HUES64 (cell line): ENCODE data around the gene GBA3.

ENCODE experiments used
- H3K27ac ChIP-seq: 2 replicates; pipeline ENCODE4 v1.7.0; 2013; ENCODE audit warnings: low read depth, low read length, inconsistent platforms
- H3K27me3 ChIP-seq: 2 replicates; pipeline ENCODE4 v1.6.1; 2013; ENCODE audit warnings: mild to moderate bottlenecking, low read length; ENCODE audit not compliant: insufficient read depth
- H3K36me3 ChIP-seq: 2 replicates; pipeline ENCODE4 v1.6.1; 2013; ENCODE audit warnings: mild to moderate bottlenecking, low read length; ENCODE audit not compliant: insufficient read depth
- H3K4me1 ChIP-seq: 2 replicates; pipeline ENCODE4 v1.6.1; 2013; ENCODE audit warnings: mild to moderate bottlenecking, low read length, moderate library complexity; ENCODE audit not compliant: insufficient read depth
- H3K4me3 ChIP-seq: 2 replicates; pipeline ENCODE4 v1.5.1; 2013; ENCODE audit warnings: mild to moderate bottlenecking, low read length, moderate library complexity
- H3K9ac ChIP-seq: 2 replicates; pipeline ENCODE4 v1.6.1; 2013; ENCODE audit warnings: mild to moderate bottlenecking, low read depth, low read length
- H3K9me3 ChIP-seq: 2 replicates; pipeline ENCODE4 v1.6.1; 2013; ENCODE audit warnings: low read depth, low read length; ENCODE audit not compliant: insufficient read depth
- WGBS: fragments of 150-250, 120-280 bp; methylation state at CpG from one replicate; pipeline ENCODE4 v1.1.7; 2013; ENCODE audit warnings: missing lambda C conversion rate; 5-methylcytosine and 5-hydroxymethylcytosine counted together

The GBA3 gene

GRCh38 chr4:22848332-22848731 is 155.6 kb downstream of the GBA3 start:
- H3K27ac ChIP-seq, result no peak overlapping the region
- H3K9me3 ChIP-seq, result no peaks in the 10 kb centered on the region
- H3K9ac ChIP-seq, result no peak overlapping the region
- no peaks in the 10 kb centered on the region for H3K36me3 ChIP-seq
- no peaks in the 10 kb centered on the region for H3K27me3 ChIP-seq
- no CpG with 5 or more reads among the region's 1 CpG for WGBS
- no peak overlapping the region for H3K4me3 ChIP-seq
- H3K4me1 ChIP-seq, result peaks cover 5% of the 10 kb centered on the region; the same call in 1 of the 2 replicates

- Histone ChIP-seq H3K9ac (no peak overlapping the region), H3K27ac (no peak overlapping the region), H3K9me3 (no peaks in the 10 kb centered on the region), H3K4me1 (peaks cover 5% of the 10 kb centered on the region; the same call in 1 of the 2 replicates), H3K27me3 (no peaks in the 10 kb centered on the region), H3K36me3 (no peaks in the 10 kb centered on the region), H3K4me3 (no peak overlapping the region)
Measured at GRCh38 chr4:22850055-22850454, 157.3 kb downstream of the GBA3 start.

- 88% methylated on average over 2 of the region's 2 CpGs for WGBS
- no peak overlapping the region for H3K9ac ChIP-seq
- H3K27ac ChIP-seq, result no peak overlapping the region
- H3K4me3 ChIP-seq, result no peak overlapping the region
- H3K9me3 ChIP-seq, result no peaks in the 10 kb centered on the region
- peaks cover 5% of the 10 kb centered on the region; the same call in 1 of the 2 replicates for H3K4me1 ChIP-seq
- H3K27me3 ChIP-seq, result no peaks in the 10 kb centered on the region
- no peaks in the 10 kb centered on the region for H3K36me3 ChIP-seq
Measured at GRCh38 chr4:22850630-22851029, 157.9 kb downstream of the GBA3 start.

- Histone ChIP-seq H3K4me1 (no peaks in the 10 kb centered on the region), H3K27me3 (no peaks in the 10 kb centered on the region), H3K9me3 (no peaks in the 10 kb centered on the region), H3K36me3 (no peaks in the 10 kb centered on the region), H3K4me3 (no peak overlapping the region), H3K9ac (no peak overlapping the region), H3K27ac (no peak overlapping the region)
- 98% methylated on average over 2 of the region's 2 CpGs for WGBS
Measured at GRCh38 chr4:22857411-22857810, 164.7 kb downstream of the GBA3 start.

- Histone ChIP-seq H3K4me3 (no peak overlapping the region), H3K9ac (no peak overlapping the region), H3K27me3 (no peaks in the 10 kb centered on the region), H3K36me3 (no peaks in the 10 kb centered on the region), H3K9me3 (no peaks in the 10 kb centered on the region), H3K4me1 (no peaks in the 10 kb centered on the region), H3K27ac (no peak overlapping the region)
- WGBS, result no CpG with 5 or more reads among the region's 2 CpGs
Measured at GRCh38 chr4:22859318-22859717, 166.6 kb downstream of the GBA3 start.
